ENCODE results near the gene HCN1. TPM values are rescaled to one million over a fixed set of nuclear protein-coding genes. Genes with fewer than 3 reads are reported as not detected.
"Not testable (repeated sequence)": the region's sequence is repeated elsewhere in the genome, so short reads cannot be mapped to it uniquely, and the experiment has no call there.

Gene HCN1
- total RNA-seq, 1 donor from 2014 or later: not detected

DNA sequence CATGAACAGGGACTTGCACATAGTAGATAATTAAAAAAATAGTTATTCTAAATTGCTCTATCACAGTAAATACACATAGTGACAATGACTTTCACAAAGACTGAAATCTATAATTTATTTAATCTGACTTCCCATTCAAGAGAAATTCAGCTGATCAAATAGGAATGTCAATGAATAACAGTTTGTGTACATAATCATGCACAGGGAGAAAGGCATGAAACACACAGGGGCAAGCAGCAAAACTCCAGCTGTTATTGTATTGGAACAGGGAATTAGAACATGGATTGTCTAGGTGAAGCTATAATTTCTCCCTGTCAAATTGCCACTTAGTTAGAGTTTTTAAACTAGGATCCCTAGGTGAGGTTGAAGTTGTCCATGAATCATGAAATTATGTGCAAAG lies 99.9 kb downstream of the HCN1 start:
- no peaks in the 10 kb centered on the region for H3K4me1 Mint-ChIP-seq (ENCODE audit: low read depth)
- DNase-seq (ENCODE audit: low spot score): no peak
- H3K9me3 Mint-ChIP-seq: peaks cover 51% of the 10 kb centered on the region
- intact Hi-C loops (cut with micrococcal nuclease): no loop called here
- H3K27me3 Mint-ChIP-seq (ENCODE audit: low read depth): no peaks in the 10 kb centered on the region
- H3K4me3 Mint-ChIP-seq (ENCODE audit: low read depth): no peak overlapping the region
- no peak overlapping the region for H3K27ac Mint-ChIP-seq
- H3K36me3 Mint-ChIP-seq (ENCODE audit: low read depth): no peaks in the 10 kb centered on the region

DNA sequence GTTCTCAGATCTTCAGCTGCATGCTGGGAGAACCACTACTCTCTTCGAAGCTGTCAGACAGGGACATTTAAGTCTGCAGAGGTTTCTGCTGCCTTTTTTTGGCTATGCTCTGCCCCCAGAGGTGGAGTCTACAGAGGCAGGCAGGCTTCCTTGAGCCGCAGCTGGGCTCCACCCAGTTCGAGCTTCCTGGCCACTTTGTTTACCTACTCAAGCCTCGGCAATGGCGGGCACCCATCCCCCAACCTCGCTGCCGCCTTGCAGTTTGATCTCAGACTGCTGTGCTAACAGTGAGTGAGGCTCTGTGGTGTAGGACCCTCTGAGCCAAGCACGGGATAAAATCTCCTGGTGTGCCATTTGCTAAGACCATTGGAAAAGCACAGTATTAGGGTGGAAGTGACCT lies 110.2 kb downstream of the HCN1 start:
- H3K27me3 Mint-ChIP-seq (ENCODE audit: low read depth); H3K36me3 Mint-ChIP-seq (ENCODE audit: low read depth); H3K4me1 Mint-ChIP-seq (ENCODE audit: low read depth); intact Hi-C loops (cut with micrococcal nuclease); H3K4me3 Mint-ChIP-seq (ENCODE audit: low read depth); H3K27ac Mint-ChIP-seq; DNase-seq (ENCODE audit: low spot score): not testable (repeated sequence)
- H3K9me3 Mint-ChIP-seq: peaks cover 43% of the 10 kb centered on the region

DNA sequence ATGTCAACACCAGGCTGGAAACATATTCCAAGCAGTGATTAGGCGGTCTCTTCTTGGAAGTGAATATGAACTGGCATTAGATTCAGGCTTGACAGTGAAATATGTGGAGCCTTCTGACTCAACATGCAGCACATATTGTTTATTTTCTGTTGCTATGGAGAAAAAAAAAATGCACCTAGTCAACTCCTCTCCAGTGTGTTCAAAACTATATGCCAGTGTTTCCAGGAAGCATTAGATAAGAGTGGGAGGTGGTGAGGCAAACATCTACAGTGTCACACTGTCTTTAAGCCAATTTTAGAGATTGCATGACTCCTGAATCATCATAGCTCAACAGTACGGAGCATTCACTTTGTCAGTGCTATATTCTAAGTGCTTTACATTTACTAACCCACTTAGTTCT lies 117.9 kb downstream of the HCN1 start:
- intact Hi-C loops (cut with micrococcal nuclease): no loop called here
- Mint-ChIP-seq H3K4me3 (ENCODE audit: low read depth) (no peak overlapping the region), H3K36me3 (ENCODE audit: low read depth) (no peaks in the 10 kb centered on the region), H3K27me3 (ENCODE audit: low read depth) (no peaks in the 10 kb centered on the region), H3K27ac (no peak overlapping the region), H3K9me3 (peaks cover 37% of the 10 kb centered on the region), H3K4me1 (ENCODE audit: low read depth) (no peaks in the 10 kb centered on the region)
- DNase-seq (ENCODE audit: low spot score): no peak

DNA sequence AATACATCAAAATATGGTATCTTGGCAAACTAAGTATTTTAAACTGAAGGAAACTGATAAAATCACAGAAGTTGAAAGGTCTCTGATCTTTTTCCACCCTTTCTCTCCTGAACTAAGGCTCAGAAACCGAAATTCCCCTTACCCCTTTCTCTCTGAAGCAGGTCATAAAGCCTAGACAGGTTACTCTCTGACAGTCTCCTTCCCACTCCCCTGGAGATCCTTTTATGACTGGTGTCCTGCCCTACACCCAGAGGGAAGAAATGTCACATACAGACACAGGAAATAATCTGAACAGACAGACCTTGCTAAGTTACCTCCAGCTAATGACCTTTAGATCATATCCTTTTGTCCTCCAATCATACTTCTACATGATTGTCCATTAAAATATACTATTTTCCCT lies 127.4 kb downstream of the HCN1 start:
- H3K9me3 Mint-ChIP-seq: peaks cover 36% of the 10 kb centered on the region
- intact Hi-C loops (cut with micrococcal nuclease): no loop called here

DNA sequence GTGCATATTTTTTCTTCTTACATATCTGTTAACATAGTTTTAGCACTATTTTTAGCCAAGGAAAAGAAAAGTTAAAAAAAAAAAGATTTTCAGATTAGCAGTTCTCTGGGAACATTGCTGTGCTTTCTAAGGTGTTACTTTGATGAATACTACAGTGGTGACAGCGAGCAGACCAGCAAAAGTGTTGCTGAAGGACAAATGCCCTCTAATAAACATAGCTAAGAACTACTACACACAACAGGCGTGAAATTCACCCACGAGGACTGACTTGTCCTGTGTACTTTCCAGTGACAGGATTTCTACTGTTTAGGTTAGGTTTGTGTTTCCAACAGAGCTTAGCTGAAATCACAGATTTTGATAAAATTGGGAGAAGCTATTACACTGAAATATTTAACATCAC lies 153.8 kb downstream of the HCN1 start:
- H3K36me3 Mint-ChIP-seq (ENCODE audit: low read depth): no peaks in the 10 kb centered on the region
- H3K9me3 Mint-ChIP-seq: peaks cover 37% of the 10 kb centered on the region
- H3K27ac Mint-ChIP-seq: no peak overlapping the region
- intact Hi-C loops (cut with micrococcal nuclease): no loop called here
- H3K4me3 Mint-ChIP-seq (ENCODE audit: low read depth): no peak overlapping the region
- no peaks in the 10 kb centered on the region for H3K4me1 Mint-ChIP-seq (ENCODE audit: low read depth)
- DNase-seq (ENCODE audit: low spot score): no peak
- no peaks in the 10 kb centered on the region for H3K27me3 Mint-ChIP-seq (ENCODE audit: low read depth)

More for the DNA sequence above, 127.4 kb downstream of the HCN1 start:
- Mint-ChIP-seq H3K27me3 (ENCODE audit: low read depth) (no peaks in the 10 kb centered on the region), H3K4me3 (ENCODE audit: low read depth) (no peak overlapping the region), H3K36me3 (ENCODE audit: low read depth) (no peaks in the 10 kb centered on the region), H3K4me1 (ENCODE audit: low read depth) (no peaks in the 10 kb centered on the region), H3K27ac (no peak overlapping the region)
- DNase-seq (ENCODE audit: low spot score): no peak

DNA sequence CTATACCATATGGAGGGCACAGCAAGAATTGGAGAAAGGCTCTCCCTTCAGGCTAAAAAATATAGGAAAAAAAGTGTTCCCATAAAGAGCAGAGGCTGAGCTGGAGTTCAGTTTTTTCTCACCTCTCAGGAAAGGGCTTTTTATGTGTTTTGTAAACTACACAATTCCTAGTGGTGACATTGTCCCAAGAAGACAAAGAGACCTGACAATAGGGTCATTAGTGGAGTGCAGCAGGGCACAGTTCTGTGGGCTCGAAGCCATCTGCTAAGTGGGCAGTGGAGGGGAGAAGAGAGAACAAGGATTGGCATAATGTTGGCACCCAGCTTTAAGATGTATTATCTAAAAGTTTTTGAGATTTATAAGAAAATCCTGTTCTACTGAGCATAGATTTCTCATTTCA lies 162.5 kb downstream of the HCN1 start:
- intact Hi-C loops (cut with micrococcal nuclease): no loop called here
- H3K4me1 Mint-ChIP-seq (ENCODE audit: low read depth): no peaks in the 10 kb centered on the region
- H3K36me3 Mint-ChIP-seq (ENCODE audit: low read depth): no peaks in the 10 kb centered on the region

DNA sequence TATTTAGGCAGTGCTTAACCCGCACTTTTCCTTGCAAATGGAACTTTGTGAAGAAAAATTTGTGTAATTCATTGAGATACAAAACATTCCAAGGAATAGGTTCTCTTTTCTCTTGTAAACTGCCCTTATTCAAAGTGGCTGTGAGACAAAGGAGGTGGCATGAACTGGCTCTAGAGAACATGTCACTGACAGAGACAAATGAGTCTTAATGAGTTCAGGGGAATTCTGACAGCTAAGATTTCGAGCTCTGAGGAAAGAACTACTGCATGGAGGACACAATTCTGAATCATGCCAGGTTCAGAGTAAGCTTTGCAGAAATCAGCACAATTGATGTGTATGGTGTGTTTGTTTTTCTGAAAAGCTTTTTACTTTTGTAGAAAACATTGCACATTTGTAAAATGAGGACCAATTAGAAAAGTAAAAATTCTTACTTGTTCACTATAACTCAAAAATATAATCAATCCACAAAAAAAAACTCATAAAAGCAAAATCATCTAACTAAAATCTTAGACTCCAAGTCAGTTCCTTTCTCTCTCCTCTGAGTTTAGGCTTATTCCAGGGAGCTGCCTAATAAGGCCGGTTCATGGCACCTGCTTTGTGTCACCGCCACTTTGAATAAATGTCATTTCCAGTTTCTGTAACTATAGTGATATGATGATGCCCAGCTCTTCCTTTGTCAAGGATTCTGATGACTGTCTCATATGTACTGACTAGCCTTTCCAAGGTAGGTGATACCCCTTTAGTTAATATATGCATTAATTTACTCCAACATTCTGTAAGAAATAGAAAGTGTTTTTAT lies 163.2 kb downstream of the HCN1 start:
- no peaks in the 10 kb centered on the region for H3K4me1 Mint-ChIP-seq (ENCODE audit: low read depth)
- DNase-seq (ENCODE audit: low spot score): no peak
- no peaks in the 10 kb centered on the region for H3K27me3 Mint-ChIP-seq (ENCODE audit: low read depth)
- intact Hi-C loops (cut with micrococcal nuclease): no loop called here
- H3K9me3 Mint-ChIP-seq: peaks cover 40% of the 10 kb centered on the region
- no peaks in the 10 kb centered on the region for H3K36me3 Mint-ChIP-seq (ENCODE audit: low read depth)
- H3K4me3 Mint-ChIP-seq (ENCODE audit: low read depth): no peak overlapping the region
- H3K27ac Mint-ChIP-seq: no peak overlapping the region

More for the DNA sequence above, 162.5 kb downstream of the HCN1 start:
- Mint-ChIP-seq H3K4me3 (ENCODE audit: low read depth) (no peak overlapping the region), H3K9me3 (peaks cover 40% of the 10 kb centered on the region), H3K27ac (no peak overlapping the region), H3K27me3 (ENCODE audit: low read depth) (no peaks in the 10 kb centered on the region)
- DNase-seq (ENCODE audit: low spot score): no peak

DNA sequence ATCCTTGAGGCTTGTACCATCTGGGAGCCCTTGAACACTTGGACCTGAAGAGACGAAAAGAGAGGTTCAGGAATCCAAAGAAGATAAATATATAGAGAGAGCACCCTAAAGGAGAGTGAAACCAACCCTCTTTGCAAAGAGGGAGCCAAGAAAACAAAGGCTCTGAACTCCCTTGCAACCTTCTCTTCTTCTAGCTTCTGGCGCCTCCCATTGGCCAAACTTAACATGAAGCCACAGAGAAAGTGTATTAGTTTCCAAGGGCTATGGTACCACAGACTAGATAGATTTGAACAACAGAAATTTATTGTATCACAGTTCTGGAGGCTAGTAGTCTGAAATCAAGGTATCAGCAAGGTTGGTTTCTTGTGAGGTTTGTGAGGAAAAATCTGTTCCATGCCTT lies 175.1 kb downstream of the HCN1 start:
- no peaks in the 10 kb centered on the region for H3K36me3 Mint-ChIP-seq (ENCODE audit: low read depth)
- H3K9me3 Mint-ChIP-seq: peaks cover 24% of the 10 kb centered on the region
- H3K4me3 Mint-ChIP-seq (ENCODE audit: low read depth): no peak overlapping the region
- intact Hi-C loops (cut with micrococcal nuclease): no loop called here
- no peak for DNase-seq (ENCODE audit: low spot score)
- H3K27ac Mint-ChIP-seq: no peak overlapping the region
- H3K27me3 Mint-ChIP-seq (ENCODE audit: low read depth): no peaks in the 10 kb centered on the region
- H3K4me1 Mint-ChIP-seq (ENCODE audit: low read depth): no peaks in the 10 kb centered on the region

DNA sequence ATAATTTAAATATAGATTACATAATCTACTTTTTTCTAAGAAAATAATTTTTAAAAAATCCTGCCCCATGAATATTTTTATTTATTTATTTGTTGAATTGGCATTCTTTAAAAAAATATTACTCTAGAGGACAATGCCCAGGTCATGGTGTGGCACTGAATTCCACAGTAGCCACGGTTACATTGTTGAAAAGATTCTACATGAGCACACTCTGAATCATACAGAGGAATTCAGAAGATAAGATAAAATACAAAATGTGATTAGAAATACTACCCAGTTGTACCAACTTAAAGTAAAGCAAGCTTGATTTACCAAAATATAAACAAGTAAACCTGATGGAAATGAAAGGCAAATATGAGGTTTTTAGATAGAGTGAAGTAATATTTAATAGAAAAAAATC lies 183.7 kb downstream of the HCN1 start:
- Mint-ChIP-seq H3K4me1 (ENCODE audit: low read depth) (no peaks in the 10 kb centered on the region), H3K9me3 (peaks cover 46% of the 10 kb centered on the region), H3K4me3 (ENCODE audit: low read depth) (no peak overlapping the region), H3K27me3 (ENCODE audit: low read depth) (no peaks in the 10 kb centered on the region), H3K27ac (no peak overlapping the region), H3K36me3 (ENCODE audit: low read depth) (no peaks in the 10 kb centered on the region)
- no peak for DNase-seq (ENCODE audit: low spot score)
- intact Hi-C loops (cut with micrococcal nuclease): no loop called here

DNA sequence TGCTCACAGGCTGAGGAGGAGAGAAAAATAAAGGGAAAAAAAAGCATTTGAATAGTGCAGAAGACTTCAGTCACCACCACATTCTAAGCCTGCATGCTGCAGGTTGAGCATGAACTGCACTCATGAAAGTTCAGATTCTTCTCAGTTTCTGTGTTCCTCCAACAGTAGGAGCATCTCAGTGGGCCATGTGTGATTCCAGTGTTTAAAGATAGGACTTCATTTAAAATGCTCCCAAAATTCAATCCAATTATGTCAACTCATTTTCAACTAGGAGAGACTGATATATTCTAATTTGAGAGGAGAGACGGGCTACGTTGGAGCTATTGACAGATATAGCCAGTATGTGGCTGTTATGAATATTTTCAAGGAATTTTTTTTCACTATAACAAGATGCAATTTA lies 186.8 kb downstream of the HCN1 start:
- H3K9me3 Mint-ChIP-seq: peaks cover 34% of the 10 kb centered on the region
- H3K36me3 Mint-ChIP-seq (ENCODE audit: low read depth): no peaks in the 10 kb centered on the region
- H3K4me3 Mint-ChIP-seq (ENCODE audit: low read depth): no peak overlapping the region
- no peaks in the 10 kb centered on the region for H3K4me1 Mint-ChIP-seq (ENCODE audit: low read depth)
- H3K27ac Mint-ChIP-seq: no peak overlapping the region
- no peaks in the 10 kb centered on the region for H3K27me3 Mint-ChIP-seq (ENCODE audit: low read depth)
- intact Hi-C loops (cut with micrococcal nuclease): no loop called here
- no peak for DNase-seq (ENCODE audit: low spot score)

DNA sequence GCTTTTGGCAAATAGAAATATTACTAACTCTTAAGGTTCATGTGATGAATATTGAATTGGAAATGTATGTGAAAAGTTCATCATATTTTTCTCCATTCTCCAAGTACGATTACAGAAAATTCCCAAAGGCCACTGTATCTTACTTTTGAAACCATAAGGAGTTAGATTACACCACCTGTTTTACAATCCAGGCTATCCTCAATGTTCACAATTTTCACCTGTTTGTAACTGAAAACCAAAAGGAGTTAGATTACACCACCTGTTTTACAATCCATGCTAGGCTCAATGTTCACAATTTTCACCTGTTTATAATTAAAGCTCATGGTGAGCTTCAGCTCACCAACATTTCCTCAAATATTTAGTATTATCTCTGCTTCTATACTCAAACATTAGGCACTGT lies 188.0 kb downstream of the HCN1 start:
- Mint-ChIP-seq H3K27ac (no peak overlapping the region), H3K36me3 (ENCODE audit: low read depth) (no peaks in the 10 kb centered on the region), H3K9me3 (peaks cover 32% of the 10 kb centered on the region), H3K4me1 (ENCODE audit: low read depth) (no peaks in the 10 kb centered on the region), H3K27me3 (ENCODE audit: low read depth) (no peaks in the 10 kb centered on the region), H3K4me3 (ENCODE audit: low read depth) (no peak overlapping the region)
- DNase-seq (ENCODE audit: low spot score): no peak
- intact Hi-C loops (cut with micrococcal nuclease): no loop called here

DNA sequence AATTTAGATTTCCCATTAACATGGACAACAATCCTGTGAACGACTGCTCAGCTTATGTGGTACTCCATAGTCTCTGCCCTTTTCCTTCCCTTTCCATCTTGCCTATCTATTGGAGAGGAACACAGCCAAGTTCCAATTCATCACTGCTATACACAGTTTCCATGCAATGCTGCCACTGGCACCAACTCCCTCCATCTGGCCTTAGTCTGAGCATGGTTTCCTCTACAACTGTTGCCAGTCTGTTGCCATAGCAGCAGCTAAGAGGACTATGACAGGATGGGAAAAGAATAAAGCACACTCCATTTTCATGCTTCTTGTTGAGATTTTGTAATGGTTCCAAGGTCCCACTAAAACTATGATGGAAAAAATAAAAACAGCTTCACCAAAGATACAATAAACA lies 189.0 kb downstream of the HCN1 start:
- Mint-ChIP-seq H3K9me3 (peaks cover 28% of the 10 kb centered on the region), H3K27ac (no peak overlapping the region), H3K4me3 (ENCODE audit: low read depth) (no peak overlapping the region), H3K36me3 (ENCODE audit: low read depth) (no peaks in the 10 kb centered on the region), H3K4me1 (ENCODE audit: low read depth) (no peaks in the 10 kb centered on the region), H3K27me3 (ENCODE audit: low read depth) (no peaks in the 10 kb centered on the region)
- DNase-seq (ENCODE audit: low spot score): no peak
- intact Hi-C loops (cut with micrococcal nuclease): no loop called here

DNA sequence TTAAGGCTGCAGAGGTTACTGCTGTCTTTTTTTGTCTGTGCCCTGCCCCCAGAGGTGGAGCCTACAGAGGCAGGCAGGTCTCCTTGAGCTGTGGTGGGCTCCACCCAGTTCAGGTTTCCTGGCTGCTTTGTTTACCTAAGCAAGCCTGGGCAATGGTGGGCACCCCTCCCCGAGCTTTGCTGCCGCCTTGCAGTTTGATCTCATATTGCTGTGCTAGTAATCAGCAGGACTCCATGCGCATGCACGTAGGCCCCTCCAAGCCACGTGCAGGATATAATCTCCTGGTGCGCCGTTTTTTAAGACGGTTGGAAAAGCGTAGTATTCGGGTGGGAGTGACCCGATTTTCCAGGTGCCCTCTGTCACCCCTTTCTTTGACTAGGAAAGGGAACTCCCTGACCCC lies 197.2 kb downstream of the HCN1 start:
- H3K9me3 Mint-ChIP-seq: peaks cover 31% of the 10 kb centered on the region
- intact Hi-C loops (cut with micrococcal nuclease); H3K4me3 Mint-ChIP-seq (ENCODE audit: low read depth); H3K27me3 Mint-ChIP-seq (ENCODE audit: low read depth); DNase-seq (ENCODE audit: low spot score); H3K4me1 Mint-ChIP-seq (ENCODE audit: low read depth); H3K36me3 Mint-ChIP-seq (ENCODE audit: low read depth); H3K27ac Mint-ChIP-seq: not testable (repeated sequence)

DNA sequence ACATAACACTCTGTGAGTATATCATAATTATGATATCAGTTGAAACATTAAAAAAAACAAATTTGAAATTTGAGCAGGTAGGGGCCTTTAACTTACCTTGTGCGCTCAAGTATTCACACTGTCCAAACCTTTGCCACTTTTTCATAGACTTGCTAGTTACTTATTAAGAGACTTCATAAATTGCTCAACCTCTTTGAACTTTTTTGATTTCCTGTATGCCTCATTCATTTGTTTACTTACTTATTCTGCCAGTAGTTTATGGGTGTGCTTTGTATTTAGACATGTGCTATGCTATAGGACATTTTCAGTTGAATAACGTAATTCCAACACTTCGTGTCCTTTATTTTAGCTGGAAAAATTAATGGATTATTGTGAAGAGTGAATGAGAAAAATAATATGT lies 204.8 kb downstream of the HCN1 start:
- Mint-ChIP-seq H3K27me3 (ENCODE audit: low read depth) (no peaks in the 10 kb centered on the region), H3K27ac (no peak overlapping the region)
- intact Hi-C loops (cut with micrococcal nuclease): no loop called here

More for the DNA sequence above, 204.8 kb downstream of the HCN1 start:
- Mint-ChIP-seq H3K36me3 (ENCODE audit: low read depth) (no peaks in the 10 kb centered on the region), H3K4me1 (ENCODE audit: low read depth) (no peaks in the 10 kb centered on the region), H3K9me3 (peaks cover 23% of the 10 kb centered on the region), H3K4me3 (ENCODE audit: low read depth) (no peak overlapping the region)
- no peak for DNase-seq (ENCODE audit: low spot score)

Measured in activated T-helper 2 cell treated with anti-CD3 and anti-CD28 coated beads, Interferon-gamma antibody, Interleukin-2, Interleukin-4, amounts not matched to agents 10 μg/mL and 5 μg/mL and 100 μg/mL, durations not matched to agents 14 hours and 24 hours and 36 hours (primary cell).